Measurements from ENCODE around the gene PLET1. TPM values are rescaled to one million over a fixed set of nuclear protein-coding genes. Genes with fewer than 3 reads are reported as not detected.

The PLET1 gene
- total RNA-seq (not detected), polyA plus RNA-seq (not detected)

- H3K9me3 ChIP-seq (ENCODE audit: control insufficient read depth in 4 of 4, low read length in 3 of 4) = no peaks in the 10 kb centered on the region
- no peak for DNase-seq (ENCODE audit: low spot score)
- no peaks in the 10 kb centered on the region for H3K4me1 ChIP-seq (ENCODE audit: control insufficient read depth in 4 of 4, insufficient read depth in 4 of 4, low read length in 3 of 4)
- no peaks in the 10 kb centered on the region for H3K27me3 ChIP-seq (ENCODE audit: control insufficient read depth in 4 of 4, insufficient read depth in 4 of 4, low read length in 3 of 4)
- no peak within 1 kb of the TSS for H3K9ac ChIP-seq (ENCODE audit: low read depth in 1 of 2, low read length in 2 of 2)
- no peak within 1 kb of the TSS for H3K27ac ChIP-seq (ENCODE audit: low read depth in 1 of 2, low read length in 2 of 2)
- peaks cover 0 to 2% (median 0%) of the 10 kb centered on the region in 4 donors for H3K36me3 ChIP-seq (ENCODE audit: control insufficient read depth in 4 of 4, insufficient read depth in 3 of 4, low read depth in 1 of 4, low read length in 3 of 4)
- H3K4me3 ChIP-seq (ENCODE audit: low read depth in 1 of 3, low read length in 3 of 3) = no peak within 1 kb of the TSS
- WGBS = 97% methylated on average over 2 of the region's 2 CpGs
- no peak for TF ChIP-seq YY1 (IDR thresholded peaks at IDR 0.05)
- TF ChIP-seq MAX (IDR thresholded peaks at IDR 0.05) = no peak
- TF ChIP-seq FOXA2 (IDR thresholded peaks at IDR 0.05) = no peak
- TF ChIP-seq HNF4A (conservative IDR thresholded peaks at IDR 0.05) = no peak
- TF ChIP-seq, protein P1, sequence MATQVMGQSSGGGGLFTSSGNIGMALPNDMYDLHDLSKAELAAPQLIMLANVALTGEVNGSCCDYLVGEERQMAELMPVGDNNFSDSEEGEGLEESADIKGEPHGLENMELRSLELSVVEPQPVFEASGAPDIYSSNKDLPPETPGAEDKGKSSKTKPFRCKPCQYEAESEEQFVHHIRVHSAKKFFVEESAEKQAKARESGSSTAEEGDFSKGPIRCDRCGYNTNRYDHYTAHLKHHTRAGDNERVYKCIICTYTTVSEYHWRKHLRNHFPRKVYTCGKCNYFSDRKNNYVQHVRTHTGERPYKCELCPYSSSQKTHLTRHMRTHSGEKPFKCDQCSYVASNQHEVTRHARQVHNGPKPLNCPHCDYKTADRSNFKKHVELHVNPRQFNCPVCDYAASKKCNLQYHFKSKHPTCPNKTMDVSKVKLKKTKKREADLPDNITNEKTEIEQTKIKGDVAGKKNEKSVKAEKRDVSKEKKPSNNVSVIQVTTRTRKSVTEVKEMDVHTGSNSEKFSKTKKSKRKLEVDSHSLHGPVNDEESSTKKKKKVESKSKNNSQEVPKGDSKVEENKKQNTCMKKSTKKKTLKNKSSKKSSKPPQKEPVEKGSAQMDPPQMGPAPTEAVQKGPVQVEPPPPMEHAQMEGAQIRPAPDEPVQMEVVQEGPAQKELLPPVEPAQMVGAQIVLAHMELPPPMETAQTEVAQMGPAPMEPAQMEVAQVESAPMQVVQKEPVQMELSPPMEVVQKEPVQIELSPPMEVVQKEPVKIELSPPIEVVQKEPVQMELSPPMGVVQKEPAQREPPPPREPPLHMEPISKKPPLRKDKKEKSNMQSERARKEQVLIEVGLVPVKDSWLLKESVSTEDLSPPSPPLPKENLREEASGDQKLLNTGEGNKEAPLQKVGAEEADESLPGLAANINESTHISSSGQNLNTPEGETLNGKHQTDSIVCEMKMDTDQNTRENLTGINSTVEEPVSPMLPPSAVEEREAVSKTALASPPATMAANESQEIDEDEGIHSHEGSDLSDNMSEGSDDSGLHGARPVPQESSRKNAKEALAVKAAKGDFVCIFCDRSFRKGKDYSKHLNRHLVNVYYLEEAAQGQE (IDR thresholded peaks at IDR 0.05) = no peak
- TF ChIP-seq, protein P2, sequence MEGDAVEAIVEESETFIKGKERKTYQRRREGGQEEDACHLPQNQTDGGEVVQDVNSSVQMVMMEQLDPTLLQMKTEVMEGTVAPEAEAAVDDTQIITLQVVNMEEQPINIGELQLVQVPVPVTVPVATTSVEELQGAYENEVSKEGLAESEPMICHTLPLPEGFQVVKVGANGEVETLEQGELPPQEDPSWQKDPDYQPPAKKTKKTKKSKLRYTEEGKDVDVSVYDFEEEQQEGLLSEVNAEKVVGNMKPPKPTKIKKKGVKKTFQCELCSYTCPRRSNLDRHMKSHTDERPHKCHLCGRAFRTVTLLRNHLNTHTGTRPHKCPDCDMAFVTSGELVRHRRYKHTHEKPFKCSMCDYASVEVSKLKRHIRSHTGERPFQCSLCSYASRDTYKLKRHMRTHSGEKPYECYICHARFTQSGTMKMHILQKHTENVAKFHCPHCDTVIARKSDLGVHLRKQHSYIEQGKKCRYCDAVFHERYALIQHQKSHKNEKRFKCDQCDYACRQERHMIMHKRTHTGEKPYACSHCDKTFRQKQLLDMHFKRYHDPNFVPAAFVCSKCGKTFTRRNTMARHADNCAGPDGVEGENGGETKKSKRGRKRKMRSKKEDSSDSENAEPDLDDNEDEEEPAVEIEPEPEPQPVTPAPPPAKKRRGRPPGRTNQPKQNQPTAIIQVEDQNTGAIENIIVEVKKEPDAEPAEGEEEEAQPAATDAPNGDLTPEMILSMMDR (IDR thresholded peaks at IDR 0.05; ENCODE audit: low read depth, low read length, missing input control) = no peak
- TF ChIP-seq RAD21 (IDR thresholded peaks at IDR 0.05) = no peak
- no peak for TF ChIP-seq RXRA (IDR thresholded peaks at IDR 0.05)
- TF ChIP-seq EGR1 (IDR thresholded peaks at IDR 0.05; ENCODE audit: low read depth in 2 of 2) = no peak
- TF ChIP-seq SP1 (IDR thresholded peaks at IDR 0.05) = no peak
- no peak for TF ChIP-seq HNF4G (IDR thresholded peaks at IDR 0.05)
- TF ChIP-seq, protein P3, sequence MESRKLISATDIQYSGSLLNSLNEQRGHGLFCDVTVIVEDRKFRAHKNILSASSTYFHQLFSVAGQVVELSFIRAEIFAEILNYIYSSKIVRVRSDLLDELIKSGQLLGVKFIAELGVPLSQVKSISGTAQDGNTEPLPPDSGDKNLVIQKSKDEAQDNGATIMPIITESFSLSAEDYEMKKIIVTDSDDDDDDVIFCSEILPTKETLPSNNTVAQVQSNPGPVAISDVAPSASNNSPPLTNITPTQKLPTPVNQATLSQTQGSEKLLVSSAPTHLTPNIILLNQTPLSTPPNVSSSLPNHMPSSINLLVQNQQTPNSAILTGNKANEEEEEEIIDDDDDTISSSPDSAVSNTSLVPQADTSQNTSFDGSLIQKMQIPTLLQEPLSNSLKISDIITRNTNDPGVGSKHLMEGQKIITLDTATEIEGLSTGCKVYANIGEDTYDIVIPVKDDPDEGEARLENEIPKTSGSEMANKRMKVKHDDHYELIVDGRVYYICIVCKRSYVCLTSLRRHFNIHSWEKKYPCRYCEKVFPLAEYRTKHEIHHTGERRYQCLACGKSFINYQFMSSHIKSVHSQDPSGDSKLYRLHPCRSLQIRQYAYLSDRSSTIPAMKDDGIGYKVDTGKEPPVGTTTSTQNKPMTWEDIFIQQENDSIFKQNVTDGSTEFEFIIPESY (IDR thresholded peaks at IDR 0.05) = no peak
Measured at GRCh38 chr11:112260490-112260889, at the start of gene PLET1. TSS of gene PLET1 (minus strand) at chr11:112260860. CDS start at chr11:112260589, 271 bp downstream.

- DNase-seq (ENCODE audit: low spot score) = no peak
- Histone ChIP-seq H3K9me3 (ENCODE audit: control insufficient read depth in 4 of 4, low read length in 3 of 4) (no peaks in the 10 kb centered on the region), H3K27me3 (ENCODE audit: control insufficient read depth in 4 of 4, insufficient read depth in 4 of 4, low read length in 3 of 4) (no peaks in the 10 kb centered on the region), H3K4me3 (ENCODE audit: low read depth in 1 of 3, low read length in 3 of 3) (no peak overlapping the region), H3K36me3 (ENCODE audit: control insufficient read depth in 4 of 4, insufficient read depth in 3 of 4, low read depth in 1 of 4, low read length in 3 of 4) (no peaks in the 10 kb centered on the region), H3K27ac (ENCODE audit: low read depth in 1 of 2, low read length in 2 of 2) (no peak overlapping the region), H3K9ac (ENCODE audit: low read depth in 1 of 2, low read length in 2 of 2) (no peak overlapping the region), H3K4me1 (ENCODE audit: control insufficient read depth in 4 of 4, insufficient read depth in 4 of 4, low read length in 3 of 4) (no peaks in the 10 kb centered on the region)
- 65% methylated on average over 2 of the region's 2 CpGs for WGBS
- no peak for TF ChIP-seq FOXA2 (IDR thresholded peaks at IDR 0.05)
- TF ChIP-seq MAX (IDR thresholded peaks at IDR 0.05) = no peak
- no peak for TF ChIP-seq HNF4G (IDR thresholded peaks at IDR 0.05)
- TF ChIP-seq GABPA (IDR thresholded peaks at IDR 0.05 in 1 of 2, conservative IDR thresholded peaks at IDR 0.05 in 1 of 2) = no peak
- TF ChIP-seq, protein P3 (IDR thresholded peaks at IDR 0.05) = no peak
- TF ChIP-seq EGR1 (IDR thresholded peaks at IDR 0.05; ENCODE audit: low read depth in 2 of 2) = no peak
Measured at GRCh38 chr11:112310419-112310818, 49.8 kb upstream of the PLET1 start.
